EH (cell line): ENCODE measurements around the gene UBE2D3.
A peak's percentile ranks its signal among the peaks of the same experiment; 100 is the strongest.
"Not testable (repeated sequence)": the region's sequence is repeated elsewhere in the genome, so short reads cannot be mapped to it uniquely, and the experiment has no call there.

Source experiments
- DNase-seq: peaks from one replicate; pipeline ENCODE4 v3.0.0-alpha.2; 2015; ENCODE audit warnings: low read depth

Gene UBE2D3

GRCh38 chr4:102829803-102830202, 2.5 kb upstream of the UBE2D3 start:
- DNase-seq, result no peak

DNA sequence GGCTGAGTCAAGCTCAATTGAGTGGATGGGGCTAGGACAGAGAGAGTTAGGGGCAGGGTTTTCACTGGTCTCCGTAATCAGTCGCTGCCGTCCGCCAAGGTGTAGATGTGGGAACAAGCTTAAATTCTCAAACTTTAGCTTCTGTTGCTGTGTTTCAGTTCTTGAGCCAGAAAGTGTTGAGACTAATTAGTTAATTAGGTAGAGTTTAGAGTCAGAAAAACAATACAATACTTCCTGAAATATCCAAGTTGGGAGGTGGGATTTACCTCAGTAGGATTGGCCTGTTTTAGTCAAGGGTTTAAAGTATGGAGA, 1.1 kb upstream of the UBE2D3 start:
- DNase-seq, result no peak

DNA sequence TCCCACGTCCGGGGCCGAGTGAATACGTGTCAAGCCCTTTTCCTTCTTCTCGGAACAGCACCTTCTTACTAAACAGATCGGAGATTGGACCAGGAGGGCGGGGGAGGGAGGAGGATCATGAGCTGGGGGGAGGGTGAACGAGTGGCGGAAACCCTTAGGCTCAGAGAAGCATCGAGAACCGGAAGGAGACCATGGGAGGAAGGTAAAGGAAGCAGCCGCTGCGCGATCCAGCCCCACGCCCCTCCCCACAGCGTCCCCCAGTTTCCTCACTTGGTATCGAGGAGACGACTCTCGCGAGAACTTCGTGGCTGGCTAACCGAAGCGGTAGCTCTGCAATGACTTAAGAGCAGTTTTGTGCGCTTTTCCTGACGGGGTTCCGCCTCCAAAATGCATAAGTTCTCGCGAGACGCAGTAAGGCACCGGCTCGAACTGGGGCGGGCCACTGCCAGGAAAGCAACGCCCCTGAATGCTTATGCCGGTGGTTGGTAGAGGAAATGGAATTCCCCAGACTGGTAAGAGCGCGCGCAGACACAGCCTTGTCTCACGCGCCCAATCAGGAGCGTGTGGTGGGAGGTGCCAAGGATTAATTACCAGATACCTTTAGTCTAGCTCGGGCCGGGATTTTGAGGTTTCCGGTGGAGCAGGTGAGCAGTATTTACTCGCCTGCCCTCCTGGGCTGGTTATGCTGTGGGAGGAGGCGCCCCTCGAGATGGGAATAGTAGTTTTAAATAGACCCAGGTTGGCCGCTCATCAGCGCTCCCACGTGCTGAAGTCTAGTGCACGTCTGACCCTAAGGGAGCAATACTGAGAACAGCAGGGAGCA, 534 bp upstream of the UBE2D3 start:
- DNase-seq, result peak; percentile 100

DNA sequence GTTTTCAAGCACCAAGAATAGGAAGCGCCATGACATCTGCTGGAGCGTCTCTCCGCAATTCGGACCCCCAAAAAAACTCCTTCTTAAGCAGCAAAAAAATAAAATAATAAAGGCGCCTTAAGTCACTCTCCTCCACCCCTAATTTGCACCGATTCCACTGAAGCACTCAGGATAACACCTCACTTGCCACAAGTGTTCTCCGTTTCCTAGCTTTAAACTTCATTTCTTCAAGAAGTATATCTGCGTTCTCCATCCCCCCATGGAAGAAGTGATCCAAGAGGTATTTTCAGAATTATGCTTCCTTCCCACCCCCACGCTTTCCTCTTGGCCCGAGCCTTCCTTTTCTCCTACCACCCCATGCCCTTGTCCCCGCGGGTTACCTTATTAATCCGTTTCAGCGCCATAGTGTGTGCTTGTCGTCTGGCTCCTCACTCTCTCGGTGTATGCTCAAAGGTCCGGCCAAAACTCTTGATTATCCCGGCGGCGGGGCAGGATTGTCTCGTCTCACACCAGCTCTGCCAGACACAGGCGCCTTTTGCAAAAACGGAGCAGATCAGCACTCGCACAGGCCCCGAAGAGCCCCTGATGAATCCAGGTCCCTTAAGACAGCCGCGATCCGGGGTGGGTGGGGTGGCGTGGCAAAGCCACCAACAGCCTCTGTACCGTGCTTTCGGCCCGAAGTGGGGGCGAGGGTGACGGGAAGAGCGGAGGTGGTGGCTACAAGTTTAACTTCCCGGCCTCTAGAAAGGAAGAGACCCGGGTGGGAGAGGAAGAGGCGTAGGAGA, 1.1 kb downstream of the UBE2D3 start:
- no peak for DNase-seq

GRCh38 chr4:102825261-102826091, 1.9 kb downstream of the UBE2D3 start:
- DNase-seq, result peak; percentile 85

DNA sequence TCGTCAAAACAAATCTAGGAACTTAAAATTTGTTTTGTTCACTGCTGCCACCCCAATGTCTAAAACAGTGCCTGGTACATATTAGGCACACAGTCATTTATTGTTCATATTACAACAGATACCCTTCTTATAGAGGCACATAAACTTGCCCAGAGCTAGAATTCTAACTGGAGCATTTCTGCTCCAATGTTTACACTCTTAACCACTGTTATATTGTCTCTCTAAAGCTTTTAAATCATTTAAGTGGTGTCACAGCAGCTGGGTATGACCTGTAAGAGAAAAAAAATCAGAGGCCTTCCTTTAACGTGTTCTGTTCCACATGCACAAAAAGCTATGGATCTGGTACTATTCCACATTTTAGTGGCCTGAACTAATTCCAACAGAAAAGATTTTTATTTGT, 3.0 kb downstream of the UBE2D3 start:
- no peak for DNase-seq

GRCh38 chr4:102823897-102824296, 3.5 kb downstream of the UBE2D3 start:
- no peak for DNase-seq

DNA sequence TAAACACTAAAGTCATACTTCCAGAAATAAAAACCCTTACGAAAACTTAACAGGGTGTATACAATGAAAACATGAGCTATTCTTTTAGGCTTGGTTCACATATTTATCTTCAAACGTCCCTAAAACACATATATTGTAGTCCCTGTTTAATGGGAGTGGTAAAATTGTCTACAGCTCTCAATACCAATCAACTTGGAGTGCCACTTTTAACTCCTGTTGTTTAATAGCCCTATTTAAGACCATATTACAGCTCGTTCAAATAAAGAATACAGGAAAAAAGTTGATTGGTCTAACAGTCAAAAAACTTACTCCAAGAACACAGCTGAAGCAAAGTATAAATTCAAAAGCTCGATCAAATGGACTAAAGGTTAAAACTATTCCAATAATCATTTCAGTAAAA, 3.9 kb downstream of the UBE2D3 start:
- DNase-seq, result no peak

DNA sequence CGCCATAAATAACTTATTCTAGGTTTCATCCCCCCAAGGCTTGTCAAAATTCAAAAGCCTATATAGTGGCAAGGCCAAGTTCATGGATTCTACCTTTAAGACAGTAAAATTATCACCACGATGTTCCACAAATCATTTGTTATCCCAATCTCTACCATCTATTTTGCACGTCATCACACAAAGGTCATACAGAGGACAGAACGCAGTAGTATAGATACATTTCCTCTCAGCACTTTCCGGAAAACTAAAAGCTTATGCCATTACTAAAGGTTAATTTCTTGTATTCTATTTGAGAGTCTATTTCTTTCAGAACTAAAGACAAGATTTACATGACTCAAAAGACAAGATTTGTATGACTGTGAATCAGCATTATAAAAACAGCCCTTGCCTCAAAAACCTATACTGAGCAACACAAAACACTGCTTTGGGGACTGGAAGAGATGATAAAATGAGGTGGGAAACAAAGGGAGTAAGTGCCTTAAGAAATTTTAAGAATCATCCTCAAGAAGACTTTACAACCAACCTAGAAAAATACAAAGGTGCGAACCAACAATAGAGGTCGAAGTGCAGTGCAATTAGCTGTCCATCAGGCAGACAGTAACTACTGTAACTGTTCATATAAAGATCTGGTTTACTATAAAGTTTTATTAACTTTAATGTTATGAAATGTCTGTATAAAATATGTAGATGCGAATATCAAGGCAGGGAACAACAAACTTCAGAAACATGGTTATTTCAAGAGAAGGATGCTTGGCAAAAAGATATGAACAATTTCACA, 7.6 kb downstream of the UBE2D3 start:
- no peak for DNase-seq

DNA sequence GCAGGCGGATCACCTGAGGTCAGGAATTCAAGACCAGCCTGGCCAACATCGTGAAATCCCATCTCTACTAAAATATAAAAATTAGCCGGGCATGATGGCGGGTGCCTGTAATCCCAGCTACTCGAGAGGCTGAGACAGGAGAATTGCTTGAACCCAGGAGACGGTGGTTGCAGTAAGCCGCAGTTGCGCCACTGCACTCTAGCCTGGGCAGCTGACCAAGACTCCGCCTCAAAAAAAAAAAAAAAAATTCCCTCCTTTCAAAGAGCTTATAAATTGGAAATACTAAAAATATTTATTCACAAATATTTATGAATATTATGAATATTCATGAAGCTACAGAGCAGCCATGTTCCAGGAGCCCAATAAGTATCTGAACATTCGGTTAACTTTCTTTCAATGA, 8.3 kb downstream of the UBE2D3 start:
- DNase-seq, result not testable (repeated sequence)

DNA sequence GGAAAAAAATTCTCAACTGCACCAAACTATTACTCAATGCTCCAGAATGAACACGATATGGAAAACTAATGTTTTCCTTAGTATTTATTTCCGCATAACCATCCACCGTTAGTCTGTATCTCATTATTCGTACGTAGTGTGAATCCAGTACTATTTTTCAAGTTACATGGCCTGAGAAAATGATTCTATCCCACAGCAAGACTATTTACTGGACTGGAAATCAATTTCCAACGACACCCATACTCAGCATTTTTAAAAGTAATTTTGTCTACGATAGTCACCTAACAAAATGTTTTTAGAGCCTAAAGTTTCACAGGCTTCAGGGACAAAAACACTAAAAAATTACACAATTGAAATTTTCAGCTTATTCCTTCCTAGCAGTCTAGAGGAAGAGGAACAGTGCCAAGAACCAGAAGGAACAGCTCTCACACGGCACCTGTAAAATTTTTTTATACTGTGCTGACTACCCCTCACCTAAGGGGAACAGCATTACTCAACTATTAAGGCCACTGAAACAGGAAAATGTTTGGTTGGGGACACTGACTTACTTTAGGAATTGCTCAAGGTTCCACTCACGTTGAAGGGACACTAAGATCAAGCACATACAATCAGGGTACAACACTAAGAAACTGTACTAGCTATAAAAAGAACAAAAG, 9.6 kb downstream of the UBE2D3 start:
- no peak for DNase-seq

GRCh38 chr4:102817021-102817605, 10.2 kb downstream of the UBE2D3 start:
- no peak for DNase-seq

DNA sequence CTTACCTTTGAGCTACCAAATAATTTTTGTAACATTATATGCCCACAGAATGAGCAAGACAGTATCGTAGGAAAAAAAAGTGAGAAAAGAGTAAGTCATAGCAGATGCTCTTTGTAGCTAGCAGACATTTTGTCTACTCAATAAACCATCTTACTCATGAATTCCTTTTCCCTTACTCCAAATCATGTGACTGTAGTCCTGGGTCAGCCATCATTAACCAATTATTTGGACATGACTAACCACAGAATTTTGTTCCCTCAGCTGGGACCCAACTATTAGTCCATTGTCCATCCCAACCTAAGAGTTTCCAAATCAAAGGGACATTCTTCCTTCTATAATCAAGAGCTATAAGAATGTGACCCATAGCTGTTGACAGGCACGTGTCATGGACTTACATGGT, 11.4 kb downstream of the UBE2D3 start:
- peak; percentile 94 for DNase-seq

GRCh38 chr4:102809691-102810090, 17.7 kb downstream of the UBE2D3 start:
- DNase-seq, result peak; percentile 62

GRCh38 chr4:102809190-102809589, 18.2 kb downstream of the UBE2D3 start:
- no peak for DNase-seq

DNA sequence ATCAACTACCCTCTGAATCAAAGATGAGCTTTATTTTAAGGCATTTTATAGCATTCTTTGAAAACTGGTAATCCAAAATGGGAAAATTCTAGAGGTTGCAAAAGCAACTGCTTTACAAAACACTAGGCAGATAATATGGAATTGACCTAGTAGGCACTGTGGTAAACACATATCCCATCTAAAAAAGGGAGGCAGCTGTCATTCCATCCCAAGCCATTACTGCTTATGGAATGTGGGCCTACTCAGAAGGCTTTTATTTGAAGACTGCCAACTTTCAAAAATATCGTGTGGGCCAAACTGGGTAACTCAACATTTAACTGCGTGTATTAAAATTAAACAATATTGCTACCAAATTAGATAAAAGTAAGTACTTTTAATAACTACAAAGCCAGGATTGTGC, 19.3 kb downstream of the UBE2D3 start:
- DNase-seq, result no peak

DNA sequence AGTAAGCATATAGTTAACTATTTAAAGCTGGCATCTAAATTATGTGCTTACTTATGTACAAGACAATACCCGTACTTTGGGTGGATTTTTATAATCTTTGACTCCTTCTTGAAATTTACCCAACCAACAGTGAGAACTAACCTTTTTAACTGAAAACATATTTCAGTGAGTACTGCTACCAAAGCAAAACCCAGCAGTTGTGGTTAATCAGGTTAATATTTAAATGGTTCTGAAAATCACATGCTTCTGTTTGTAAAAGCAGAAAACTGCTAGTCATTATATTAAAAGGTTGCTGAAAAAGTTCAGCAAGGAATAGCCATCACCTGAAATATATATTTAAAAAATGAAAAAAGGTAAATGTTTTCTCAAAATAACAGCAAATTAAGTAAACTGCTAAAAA, 20.0 kb downstream of the UBE2D3 start:
- DNase-seq, result no peak

- DNase-seq, result no peak
Measured at GRCh38 chr4:102799816-102800215, 27.5 kb downstream of the UBE2D3 start.

DNA sequence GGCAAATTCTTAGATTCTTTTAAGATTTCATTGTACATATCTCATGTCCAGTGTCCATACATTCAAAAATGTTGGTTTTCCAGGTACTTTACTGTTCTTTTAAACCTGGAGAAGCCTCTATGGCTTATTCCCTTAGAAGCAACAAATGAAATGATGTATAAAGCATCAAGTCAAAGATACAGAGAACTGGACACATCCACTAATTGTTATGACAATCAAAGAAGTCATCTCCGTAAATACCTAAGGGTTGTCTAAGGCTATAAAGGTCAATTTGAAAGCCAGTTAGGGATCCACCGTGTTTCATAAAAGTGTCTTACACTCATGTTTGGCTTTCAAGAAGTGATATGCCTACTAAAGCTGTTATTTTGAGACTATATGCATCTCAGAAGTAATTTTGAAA, 32.4 kb downstream of the UBE2D3 start:
- DNase-seq, result no peak

DNA sequence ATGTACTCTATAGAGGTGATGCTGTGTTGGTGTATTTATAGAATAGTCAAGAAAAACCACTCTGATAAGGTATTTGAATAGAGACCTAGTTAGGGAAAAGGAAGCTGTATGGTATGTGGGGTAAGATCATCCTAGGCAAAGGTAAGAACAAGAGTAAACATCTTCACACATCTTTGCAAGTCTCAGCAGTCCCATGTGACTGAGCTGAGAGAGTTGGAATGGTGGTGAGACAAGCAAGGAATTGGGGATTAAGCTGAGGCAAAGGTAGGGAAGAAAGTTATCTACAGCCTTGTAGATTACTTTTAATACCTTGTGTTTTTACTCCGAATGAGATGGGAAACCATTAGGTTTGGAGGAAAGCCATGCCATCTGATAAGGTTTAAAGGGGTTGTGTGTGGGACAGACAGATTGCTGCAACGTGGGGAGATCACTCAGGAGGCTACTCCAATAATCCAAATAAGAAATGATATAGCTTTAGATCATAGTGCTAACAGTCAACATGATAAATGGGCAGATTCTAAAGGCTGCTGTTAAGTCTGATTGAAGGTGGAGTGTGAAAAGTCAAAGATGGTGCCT, 34.9 kb downstream of the UBE2D3 start:
- no peak for DNase-seq
